Measurements from ENCODE around the gene ZP1.

DNA sequence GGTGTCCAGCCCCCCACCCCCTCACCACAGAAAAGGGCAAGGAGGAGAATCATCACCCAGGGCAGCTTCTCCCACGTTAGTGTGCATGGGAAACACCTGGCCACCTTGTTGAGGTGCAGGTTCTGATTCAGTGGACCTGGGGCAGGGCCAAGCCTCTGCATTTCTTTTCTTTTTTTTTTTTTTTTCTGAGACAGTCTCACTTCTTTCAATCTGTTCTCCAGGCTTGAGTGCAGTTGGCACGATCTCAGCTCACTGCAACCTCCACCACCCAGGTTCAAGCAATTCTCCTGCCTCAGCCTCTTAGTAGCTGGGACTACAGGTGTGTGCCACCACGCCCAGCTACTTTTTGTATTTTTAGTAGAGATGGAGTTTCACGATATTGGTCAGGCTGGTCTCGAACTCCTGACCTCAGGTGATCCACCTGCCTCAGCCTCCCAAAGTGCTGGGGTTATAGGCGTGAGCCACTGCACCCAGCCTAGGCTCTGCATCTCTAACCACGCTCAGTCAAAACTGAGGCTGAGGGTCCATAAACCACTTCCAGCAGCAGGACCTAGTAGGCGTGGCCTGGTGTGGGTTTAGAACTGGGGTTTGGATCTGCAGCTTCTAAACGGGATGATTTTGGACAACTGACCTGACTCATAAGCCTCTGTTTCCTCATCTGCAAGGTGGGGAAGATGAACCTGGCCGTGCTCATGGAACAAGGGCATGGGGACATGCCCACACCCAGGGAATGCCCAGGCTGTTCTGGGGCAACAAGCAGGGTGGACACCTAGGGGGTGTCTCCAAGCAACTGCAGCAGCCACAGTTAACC is 734 bp downstream of the ZP1 start:
- TF ChIP-seq EP300 (IDR thresholded peaks at IDR 0.05) (no peak), POLR2A (IDR thresholded peaks at IDR 0.05) (no peak), POLR2AphosphoS5 (IDR thresholded peaks at IDR 0.05) (no peak)
- TF ChIP-seq, protein P1, sequence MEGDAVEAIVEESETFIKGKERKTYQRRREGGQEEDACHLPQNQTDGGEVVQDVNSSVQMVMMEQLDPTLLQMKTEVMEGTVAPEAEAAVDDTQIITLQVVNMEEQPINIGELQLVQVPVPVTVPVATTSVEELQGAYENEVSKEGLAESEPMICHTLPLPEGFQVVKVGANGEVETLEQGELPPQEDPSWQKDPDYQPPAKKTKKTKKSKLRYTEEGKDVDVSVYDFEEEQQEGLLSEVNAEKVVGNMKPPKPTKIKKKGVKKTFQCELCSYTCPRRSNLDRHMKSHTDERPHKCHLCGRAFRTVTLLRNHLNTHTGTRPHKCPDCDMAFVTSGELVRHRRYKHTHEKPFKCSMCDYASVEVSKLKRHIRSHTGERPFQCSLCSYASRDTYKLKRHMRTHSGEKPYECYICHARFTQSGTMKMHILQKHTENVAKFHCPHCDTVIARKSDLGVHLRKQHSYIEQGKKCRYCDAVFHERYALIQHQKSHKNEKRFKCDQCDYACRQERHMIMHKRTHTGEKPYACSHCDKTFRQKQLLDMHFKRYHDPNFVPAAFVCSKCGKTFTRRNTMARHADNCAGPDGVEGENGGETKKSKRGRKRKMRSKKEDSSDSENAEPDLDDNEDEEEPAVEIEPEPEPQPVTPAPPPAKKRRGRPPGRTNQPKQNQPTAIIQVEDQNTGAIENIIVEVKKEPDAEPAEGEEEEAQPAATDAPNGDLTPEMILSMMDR (IDR thresholded peaks at IDR 0.05), result no peak

Measured in upper lobe of left lung (tissue), 4 donors.